ENCODE results near the gene ETV1.

The ETV1 gene

GRCh38 chr7:13879143-13879542, 110.3 kb downstream of the ETV1 start:
- no peak for DNase-seq (ENCODE audit: low spot score)

GRCh38 chr7:13878154-13878553, 111.3 kb downstream of the ETV1 start:
- no peak for DNase-seq (ENCODE audit: low spot score)

GRCh38 chr7:13875496-13876074, 113.9 kb downstream of the ETV1 start:
- no peak for DNase-seq (ENCODE audit: low spot score)

- DNase-seq (ENCODE audit: low spot score) = no peak
Measured at GRCh38 chr7:13874783-13875182, 114.7 kb downstream of the ETV1 start.

GRCh38 chr7:13872709-13873108, 116.8 kb downstream of the ETV1 start:
- DNase-seq (ENCODE audit: low spot score) = no peak

- DNase-seq (ENCODE audit: low spot score) = no peak
Measured at GRCh38 chr7:13871008-13871407, 118.5 kb downstream of the ETV1 start.

GRCh38 chr7:13860734-13861133, 128.7 kb downstream of the ETV1 start:
- DNase-seq (ENCODE audit: low spot score) = no peak

- no peak for DNase-seq (ENCODE audit: low spot score)
Measured at GRCh38 chr7:13856012-13856411, 133.5 kb downstream of the ETV1 start.

GRCh38 chr7:13852281-13852968, 137.0 kb downstream of the ETV1 start:
- DNase-seq (ENCODE audit: low spot score) = no peak

- no peak for DNase-seq (ENCODE audit: low spot score)
Measured at GRCh38 chr7:13851736-13852135, 137.7 kb downstream of the ETV1 start.

- peak; percentile 70 for DNase-seq (ENCODE audit: low spot score)
Measured at GRCh38 chr7:13850185-13850752, 139.2 kb downstream of the ETV1 start.

- no peak for DNase-seq (ENCODE audit: low spot score)
Measured at GRCh38 chr7:13849163-13849892, 140.1 kb downstream of the ETV1 start.

GRCh38 chr7:13848681-13849131, 140.8 kb downstream of the ETV1 start:
- no peak for DNase-seq (ENCODE audit: low spot score)

GRCh38 chr7:13846386-13846785, 143.1 kb downstream of the ETV1 start:
- no peak for DNase-seq (ENCODE audit: low spot score)

- no peak for DNase-seq (ENCODE audit: low spot score)
Measured at GRCh38 chr7:13845601-13846000, 143.9 kb downstream of the ETV1 start.

- no peak for DNase-seq (ENCODE audit: low spot score)
Measured at GRCh38 chr7:13844954-13845353, 144.5 kb downstream of the ETV1 start.

- no peak for DNase-seq (ENCODE audit: low spot score)
Measured at GRCh38 chr7:13841284-13841683, 148.2 kb downstream of the ETV1 start.

All from kidney capillary endothelial cell (primary cell).